Parathyroid adenoma (tissue), 2 donors: ENCODE measurements around the gene FAM3D.

Experiments used
- H2AFZ ChIP-seq: fragments of 300-600 bp; sonication (generic); one replicate; pipeline ENCODE4 v1.7.0; 2017; ENCODE audit warnings: antibody characterized with exemption, mild to moderate bottlenecking
- H3K27ac ChIP-seq: fragments of 300-600 bp; sonication (generic); one replicate; pipeline ENCODE4 v1.7.0; 2017
- H3K27me3 ChIP-seq: fragments of 300-600 bp; sonication (generic); one replicate; pipeline ENCODE4 v1.7.0; 2017; ENCODE audit warnings: low read length; ENCODE audit not compliant: control insufficient read depth, insufficient read depth
- H3K36me3 ChIP-seq: fragments of 300-600 bp; sonication (generic); one replicate; pipeline ENCODE4 v1.7.0; 2017; ENCODE audit warnings: low read length; ENCODE audit not compliant: control insufficient read depth, insufficient read depth
- H3K4me1 ChIP-seq: fragments of 300-600 bp; sonication (generic); one replicate; pipeline ENCODE4 v1.7.0; 2017; ENCODE audit warnings: control low read depth
- H3K4me2 ChIP-seq: fragments of 300-600 bp; sonication (generic); one replicate; pipeline ENCODE4 v1.7.0; 2017; ENCODE audit warnings: low read length
- H3K4me3 ChIP-seq: fragments of 300-600 bp; sonication (generic); one replicate; pipeline ENCODE4 v1.7.0; 2017; ENCODE audit warnings: low read depth, low read length
- H3K79me2 ChIP-seq: fragments of 300-600 bp; sonication (generic); one replicate; pipeline ENCODE4 v1.7.0; 2017; ENCODE audit warnings: control low read depth
- H3K9ac ChIP-seq: fragments of 300-600 bp; sonication (generic); one replicate; pipeline ENCODE4 v1.7.0; 2017; ENCODE audit warnings: mild to moderate bottlenecking
- H3K9me3 ChIP-seq: fragments of 300-600 bp; sonication (generic); one replicate; pipeline ENCODE4 v1.7.0; 2017; ENCODE audit warnings: low read length; ENCODE audit not compliant: control insufficient read depth
- TF ChIP-seq, protein P1 (sequence below): fragments of 300-600 bp; sonication (generic); IDR thresholded peaks from one replicate; pipeline ENCODE4 v1.7.0; 2017; ENCODE audit warnings: antibody characterized with exemption, mild to moderate bottlenecking
- donor health status: primary hyperparathyroidism.

FAM3D gene

DNA sequence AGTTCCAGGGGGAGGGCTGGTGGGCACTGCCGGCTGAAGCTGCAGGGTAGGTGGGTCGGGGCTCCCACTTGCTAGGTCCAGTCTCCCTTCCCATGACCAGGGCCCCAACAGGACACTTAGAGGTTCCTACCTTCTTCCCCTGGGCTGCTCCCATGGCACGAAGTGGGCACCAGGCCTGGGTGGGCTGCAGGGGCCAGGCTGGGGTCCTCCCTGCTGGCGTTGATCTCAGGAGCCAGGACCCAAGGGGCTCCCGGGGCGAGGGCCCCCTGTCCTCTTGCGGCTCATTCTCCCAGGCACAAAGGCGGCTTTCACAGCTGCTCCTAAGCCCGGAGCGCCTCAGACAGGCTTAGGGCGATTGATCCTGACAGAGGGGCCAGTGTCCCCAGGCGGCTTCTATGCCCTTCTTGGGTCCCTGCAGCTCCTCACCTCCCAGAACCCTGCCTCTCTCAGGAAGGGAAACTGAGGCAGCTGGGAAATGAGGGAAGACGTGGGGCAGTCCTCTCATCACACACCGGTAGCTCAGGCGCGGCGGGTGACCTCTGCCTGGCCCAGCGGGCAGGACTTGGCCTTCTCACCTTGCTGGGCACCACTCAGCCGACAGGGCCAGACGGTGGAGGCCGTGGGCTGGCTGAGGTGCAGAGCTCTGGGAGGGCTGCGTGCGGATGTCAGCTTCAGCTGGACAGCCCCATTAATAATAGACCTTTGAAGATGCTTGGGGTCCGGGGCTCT, 39.6 kb downstream of the FAM3D start:
- Histone ChIP-seq H3K9ac (no peak overlapping the region), H3K9me3 (no peaks in the 10 kb centered on the region), H3K79me2 (no peaks in the 10 kb centered on the region), H3K27me3 (no peaks in the 10 kb centered on the region), H3K4me3 (no peak overlapping the region), H2AFZ (no peak overlapping the region), H3K4me2 (no peak overlapping the region), H3K4me1 (peaks cover 4% of the 10 kb centered on the region), H3K27ac (no peak overlapping the region), H3K36me3 (no peaks in the 10 kb centered on the region)
- TF ChIP-seq, protein P1, sequence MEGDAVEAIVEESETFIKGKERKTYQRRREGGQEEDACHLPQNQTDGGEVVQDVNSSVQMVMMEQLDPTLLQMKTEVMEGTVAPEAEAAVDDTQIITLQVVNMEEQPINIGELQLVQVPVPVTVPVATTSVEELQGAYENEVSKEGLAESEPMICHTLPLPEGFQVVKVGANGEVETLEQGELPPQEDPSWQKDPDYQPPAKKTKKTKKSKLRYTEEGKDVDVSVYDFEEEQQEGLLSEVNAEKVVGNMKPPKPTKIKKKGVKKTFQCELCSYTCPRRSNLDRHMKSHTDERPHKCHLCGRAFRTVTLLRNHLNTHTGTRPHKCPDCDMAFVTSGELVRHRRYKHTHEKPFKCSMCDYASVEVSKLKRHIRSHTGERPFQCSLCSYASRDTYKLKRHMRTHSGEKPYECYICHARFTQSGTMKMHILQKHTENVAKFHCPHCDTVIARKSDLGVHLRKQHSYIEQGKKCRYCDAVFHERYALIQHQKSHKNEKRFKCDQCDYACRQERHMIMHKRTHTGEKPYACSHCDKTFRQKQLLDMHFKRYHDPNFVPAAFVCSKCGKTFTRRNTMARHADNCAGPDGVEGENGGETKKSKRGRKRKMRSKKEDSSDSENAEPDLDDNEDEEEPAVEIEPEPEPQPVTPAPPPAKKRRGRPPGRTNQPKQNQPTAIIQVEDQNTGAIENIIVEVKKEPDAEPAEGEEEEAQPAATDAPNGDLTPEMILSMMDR = no peak

DNA sequence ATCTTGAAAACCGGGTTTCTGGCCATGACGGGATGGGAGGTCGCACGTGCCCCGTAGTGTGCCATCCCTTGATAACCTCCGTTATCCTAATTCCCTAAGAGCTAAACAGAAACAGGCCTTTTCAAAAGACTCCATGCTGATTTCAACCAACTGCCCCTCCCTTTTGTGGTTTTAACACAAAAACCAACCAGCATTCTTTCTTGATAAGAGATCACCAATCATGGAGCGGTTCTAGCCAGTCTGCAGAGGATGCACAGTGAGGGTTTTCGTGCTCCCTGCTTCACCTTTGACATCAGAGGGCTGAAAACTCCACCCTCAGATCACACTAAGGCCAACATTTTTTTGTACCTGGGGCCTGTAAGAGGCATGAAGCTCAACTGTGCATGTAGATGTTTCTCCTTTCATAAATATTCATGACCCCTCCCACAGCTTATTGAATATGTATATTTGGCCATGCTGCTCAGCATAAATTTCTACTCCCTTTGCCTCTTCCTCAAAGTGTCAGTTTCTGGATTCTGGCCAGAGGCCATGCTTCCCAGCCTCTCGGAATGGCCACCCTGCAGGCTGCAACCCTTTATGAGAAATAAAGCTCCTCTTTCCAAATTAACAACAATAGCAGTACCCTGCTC, 41.3 kb downstream of the FAM3D start:
- Histone ChIP-seq H3K4me3 (no peak overlapping the region), H3K4me2 (no peak overlapping the region), H3K9ac (no peak overlapping the region), H3K79me2 (no peaks in the 10 kb centered on the region), H2AFZ (no peak overlapping the region), H3K27me3 (no peaks in the 10 kb centered on the region), H3K4me1 (peaks cover 4% of the 10 kb centered on the region), H3K36me3 (no peaks in the 10 kb centered on the region), H3K9me3 (no peaks in the 10 kb centered on the region), H3K27ac (no peak overlapping the region)
- TF ChIP-seq, protein P1 = no peak

DNA sequence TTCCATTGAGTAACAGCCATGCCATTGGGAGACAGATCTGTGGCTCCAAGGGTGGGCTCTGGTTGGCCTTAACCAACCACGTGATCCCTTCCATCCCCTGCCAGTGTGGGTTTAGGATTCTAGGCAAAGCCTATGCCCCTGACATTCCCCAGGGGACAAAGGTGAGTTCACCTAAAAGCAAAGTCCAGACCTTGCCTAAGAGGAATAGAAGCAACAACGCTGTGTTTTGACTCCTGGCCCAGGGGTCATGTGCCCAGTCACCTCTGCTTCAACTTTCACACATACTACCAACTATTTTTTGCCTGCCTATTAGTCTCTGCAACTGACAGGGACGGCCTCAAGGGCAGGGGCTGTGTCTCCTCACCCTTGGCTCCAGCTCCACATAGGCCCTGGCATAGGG, 42.0 kb downstream of the FAM3D start:
- no peak overlapping the region for H3K4me3 ChIP-seq
- H3K27ac ChIP-seq = no peak overlapping the region
- no peaks in the 10 kb centered on the region for H3K36me3 ChIP-seq
- no peak overlapping the region for H2AFZ ChIP-seq
- peaks cover 4% of the 10 kb centered on the region for H3K4me1 ChIP-seq
- H3K9me3 ChIP-seq = no peaks in the 10 kb centered on the region
- no peaks in the 10 kb centered on the region for H3K27me3 ChIP-seq
- H3K9ac ChIP-seq = no peak overlapping the region
- no peaks in the 10 kb centered on the region for H3K79me2 ChIP-seq
- H3K4me2 ChIP-seq = no peak overlapping the region
- TF ChIP-seq, protein P1 = no peak

DNA sequence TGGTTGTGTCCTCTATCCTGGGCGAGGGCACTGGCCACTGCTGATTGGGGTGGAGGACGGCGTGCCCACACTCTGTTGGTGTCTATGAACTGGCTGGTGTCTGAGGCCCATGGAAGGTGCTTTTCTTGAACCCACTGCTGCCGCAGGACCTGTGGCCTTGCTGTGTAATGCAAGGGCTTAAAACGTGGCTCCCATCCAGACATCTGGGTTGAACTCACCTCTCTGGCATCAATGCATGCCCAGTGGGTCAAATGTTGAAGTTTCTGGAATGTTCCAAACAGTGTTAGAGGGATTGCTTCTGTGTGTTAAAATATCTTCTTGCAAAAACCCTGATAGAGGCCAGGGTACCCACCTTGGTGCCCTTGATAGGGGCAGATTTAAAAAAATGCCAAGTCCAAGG, 42.6 kb downstream of the FAM3D start:
- Histone ChIP-seq H3K27ac (no peak overlapping the region), H3K36me3 (no peaks in the 10 kb centered on the region), H2AFZ (no peak overlapping the region), H3K4me2 (no peak overlapping the region), H3K4me1 (peaks cover 4% of the 10 kb centered on the region), H3K9ac (no peak overlapping the region), H3K9me3 (no peaks in the 10 kb centered on the region), H3K4me3 (no peak overlapping the region), H3K79me2 (no peaks in the 10 kb centered on the region), H3K27me3 (no peaks in the 10 kb centered on the region)
- TF ChIP-seq, protein P1 = no peak

DNA sequence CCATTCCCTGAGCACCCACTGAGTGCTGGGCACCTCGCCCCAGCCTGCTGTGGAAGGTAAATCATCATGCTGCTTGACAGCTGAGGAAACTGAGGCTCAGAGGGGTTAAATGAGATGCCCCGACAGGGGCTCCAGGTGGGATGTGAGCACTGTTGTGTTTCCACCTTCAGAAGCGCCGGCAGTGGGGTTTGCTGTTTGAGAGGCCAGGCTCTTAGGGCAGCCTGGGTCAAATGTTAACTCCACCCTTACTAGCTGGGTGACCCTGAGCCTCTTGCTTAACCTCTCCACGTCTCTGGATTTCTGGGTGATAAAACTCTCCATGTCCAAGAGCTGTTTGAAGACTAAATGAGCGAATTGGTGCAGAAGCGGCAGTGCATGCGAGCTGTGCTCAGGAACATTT, 43.1 kb downstream of the FAM3D start:
- no peaks in the 10 kb centered on the region for H3K9me3 ChIP-seq
- H3K4me1 ChIP-seq = peaks cover 4% of the 10 kb centered on the region
- no peaks in the 10 kb centered on the region for H3K27me3 ChIP-seq
- no peak overlapping the region for H3K4me3 ChIP-seq
- no peak overlapping the region for H3K4me2 ChIP-seq
- H3K79me2 ChIP-seq = no peaks in the 10 kb centered on the region
- H3K36me3 ChIP-seq = no peaks in the 10 kb centered on the region
- H2AFZ ChIP-seq = no peak overlapping the region
- TF ChIP-seq, protein P1 = no peak
- no peak overlapping the region for H3K27ac ChIP-seq
- no peak overlapping the region for H3K9ac ChIP-seq
